Fibroblast of skin of left quadriceps (primary cell): ENCODE data around the gene TAT.

Source experiments
- DNase-seq, 2 experiments: peaks; one replicate each; pipeline ENCODE4 v3.0.0-alpha.2; 2013; ENCODE audit warnings: low read depth in 2 of 2

Gene TAT

DNA sequence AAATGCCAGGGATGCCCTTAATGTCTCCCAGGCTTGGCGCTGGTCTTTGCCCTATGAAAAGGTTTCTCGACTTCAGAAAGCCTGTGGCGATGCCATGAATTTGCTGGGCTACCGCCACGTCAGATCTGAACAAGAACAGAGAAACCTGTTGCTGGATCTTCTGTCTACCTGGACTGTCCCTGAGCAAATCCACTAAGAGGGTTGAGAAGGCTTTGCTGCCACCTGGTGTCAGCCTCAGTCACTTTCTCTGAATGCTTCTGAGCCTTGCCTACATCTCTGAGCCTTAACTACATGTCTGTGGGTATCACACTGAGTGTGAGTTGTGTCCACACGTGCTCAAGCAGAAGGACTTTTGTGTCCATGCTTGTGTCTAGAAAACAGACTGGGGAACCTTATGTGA lies 39.2 kb downstream of the TAT start:
- DNase-seq = peak in 1 of 2 experiments; percentile 3

GRCh38 chr16:71536752-71537499 lies 40.0 kb downstream of the TAT start:
- no peak for DNase-seq

- DNase-seq = no peak
Measured at GRCh38 chr16:71532366-71532765, 44.5 kb downstream of the TAT start.

DNA sequence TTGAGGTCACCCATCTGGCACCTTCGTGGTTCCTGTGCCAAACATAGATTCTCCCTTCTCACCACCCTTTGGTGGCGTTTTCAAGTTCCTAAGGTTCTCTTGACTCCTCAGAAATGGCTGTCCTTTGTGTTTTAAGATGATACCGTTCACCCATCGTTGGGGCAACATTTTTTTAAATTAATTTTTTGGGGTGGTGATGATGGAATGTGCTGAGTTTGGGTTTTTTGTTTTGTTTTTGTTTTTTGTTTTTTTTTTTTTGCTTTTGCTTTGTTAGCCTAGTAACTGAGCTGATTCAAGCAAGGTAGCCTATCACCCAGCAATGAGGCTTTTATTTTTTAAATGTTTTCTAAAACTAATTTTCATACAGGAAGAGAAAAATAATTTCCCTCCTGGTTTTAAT lies 48.0 kb downstream of the TAT start:
- DNase-seq = no peak

- no peak for DNase-seq
Measured at GRCh38 chr16:71528257-71528656, 48.6 kb downstream of the TAT start.

GRCh38 chr16:71526111-71526631 lies 50.7 kb downstream of the TAT start, which contains the start of gene CHST4:
Gene CHST4 (plus strand): TSS chr16:71526426. CDS start chr16:71536678, 10,252 bp downstream.
- DNase-seq = peak; percentile 40

DNA sequence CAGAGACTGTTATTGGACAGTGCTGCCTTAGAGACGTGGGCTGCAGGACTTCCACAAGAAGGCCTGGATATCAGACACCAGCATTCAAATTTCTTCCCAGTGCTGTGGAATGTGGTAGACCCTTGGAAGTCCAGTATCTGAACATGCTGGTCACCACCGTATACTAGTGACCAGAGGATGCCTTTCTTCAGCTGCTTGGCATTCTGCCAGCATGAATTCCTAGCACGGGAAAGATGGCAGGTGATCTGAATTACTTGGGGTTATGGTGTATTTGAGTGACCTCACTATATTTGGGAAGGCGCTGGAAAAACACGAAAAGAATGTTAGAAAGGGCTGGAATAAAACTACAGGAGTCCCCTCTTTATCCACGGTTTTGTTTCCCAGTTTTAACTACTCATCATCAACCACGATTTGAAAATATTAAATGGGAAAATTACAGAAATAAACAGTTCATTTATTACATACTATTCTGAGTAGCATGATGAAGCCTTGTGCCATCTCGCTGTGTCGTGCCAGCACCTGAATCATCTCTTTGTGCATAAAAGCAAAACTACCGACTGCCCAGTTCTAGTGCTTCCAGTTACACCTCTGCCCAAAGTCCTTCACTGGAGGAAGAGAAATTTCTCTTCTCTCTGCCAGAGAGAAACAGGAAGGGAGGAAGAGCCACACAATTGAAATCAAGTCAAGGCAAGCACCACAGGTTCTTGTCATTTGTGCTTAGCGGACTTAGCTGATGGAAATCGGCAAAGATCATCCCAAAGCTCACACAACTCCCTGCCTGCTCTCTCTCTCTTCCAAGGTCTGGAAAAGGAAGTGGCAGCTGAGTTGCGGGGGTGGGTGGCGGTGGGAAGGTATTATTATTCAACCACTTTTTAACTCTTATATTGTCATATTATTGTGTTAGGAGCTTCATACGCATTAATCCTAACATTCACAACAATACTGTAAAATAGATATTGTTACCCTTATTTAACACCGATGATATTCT lies 52.0 kb downstream of the TAT start:
- DNase-seq = no peak

DNA sequence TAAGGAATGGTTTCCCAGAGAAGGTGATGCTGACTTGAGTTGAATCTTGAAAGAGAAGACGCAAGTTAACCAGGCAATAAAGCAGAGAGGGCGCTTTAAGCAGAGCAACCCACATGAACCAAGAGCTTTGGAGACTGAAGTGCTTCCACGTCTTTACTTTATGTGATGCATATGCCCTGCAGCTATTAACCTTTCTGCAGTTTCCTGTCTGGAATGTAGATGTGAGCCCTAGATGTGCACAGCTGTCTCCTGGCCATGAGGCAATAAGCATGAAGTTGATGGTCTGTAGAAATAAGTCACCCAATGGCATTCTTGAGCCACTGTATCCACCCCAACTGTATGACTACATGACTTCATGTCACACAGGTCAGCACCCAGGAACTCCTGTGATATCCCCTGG lies 56.3 kb downstream of the TAT start:
- no peak for DNase-seq
